HG03342 (cell line): Measurements from ENCODE around the gene MT1HL1.
"Not testable (repeated sequence)": the region's sequence is repeated elsewhere in the genome, so short reads cannot be mapped to it uniquely, and the experiment has no call there.

Source experiments
- ATAC-seq: cut with Tn5 transposase; IDR thresholded peaks from one replicate; pipeline ENCODE4 v1.9.1; 2021; ENCODE audit warnings: mild to moderate bottlenecking, moderate library complexity; ENCODE audit not compliant: unreplicated experiment

Gene MT1HL1

GRCh38 chr1:237018896-237019295, 14.7 kb upstream of the MT1HL1 start:
- ATAC-seq: no peak

DNA sequence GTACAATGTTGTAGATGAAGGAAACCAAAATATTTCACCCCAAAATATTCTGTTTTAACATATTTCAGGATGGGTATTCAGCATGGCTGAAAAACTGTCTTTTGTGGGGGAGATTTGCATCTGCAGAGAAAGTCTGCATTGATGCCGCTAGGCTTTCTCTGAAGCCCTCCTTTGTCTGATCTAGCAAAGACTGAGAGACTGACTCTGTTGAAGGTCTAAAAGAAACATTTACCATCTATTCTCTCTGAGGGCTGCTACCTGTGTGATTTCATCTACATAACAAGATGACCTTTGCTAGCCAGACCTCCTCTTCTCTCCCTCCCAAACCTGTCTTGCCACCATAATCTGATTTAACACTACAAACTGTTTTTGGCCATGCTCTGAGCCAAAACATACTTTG, 12.4 kb upstream of the MT1HL1 start:
- no peak for ATAC-seq

GRCh38 chr1:237013608-237014007, 9.4 kb upstream of the MT1HL1 start:
- ATAC-seq: no peak

DNA sequence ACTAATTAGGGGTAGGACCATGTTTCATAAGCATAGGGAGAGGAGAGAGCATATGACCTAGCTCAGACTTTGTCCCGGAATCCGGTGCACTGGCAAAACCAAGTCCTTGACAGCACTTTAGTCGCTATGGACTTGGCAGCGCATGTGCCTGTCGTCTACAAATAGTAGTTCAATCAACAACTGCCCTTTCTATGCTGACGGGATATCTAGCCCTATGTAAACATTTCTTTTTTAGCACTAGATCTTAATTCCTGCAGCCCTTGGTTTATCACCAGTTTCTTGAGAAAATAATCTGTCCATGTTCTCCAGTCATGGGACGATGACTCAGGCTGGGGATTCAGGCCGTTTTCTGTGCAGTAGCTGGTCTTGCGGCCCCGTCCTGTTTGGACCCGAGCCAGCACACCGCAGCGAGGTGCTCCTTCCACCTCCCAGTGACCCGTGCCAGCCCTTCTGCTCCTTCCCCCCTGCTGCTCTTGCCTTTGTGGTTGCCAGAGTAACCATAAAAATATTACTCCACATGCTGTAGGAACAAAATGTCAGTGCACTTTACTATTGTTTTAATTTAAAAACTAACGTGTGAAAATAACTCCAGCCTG, 8.6 kb upstream of the MT1HL1 start:
- ATAC-seq: no peak

DNA sequence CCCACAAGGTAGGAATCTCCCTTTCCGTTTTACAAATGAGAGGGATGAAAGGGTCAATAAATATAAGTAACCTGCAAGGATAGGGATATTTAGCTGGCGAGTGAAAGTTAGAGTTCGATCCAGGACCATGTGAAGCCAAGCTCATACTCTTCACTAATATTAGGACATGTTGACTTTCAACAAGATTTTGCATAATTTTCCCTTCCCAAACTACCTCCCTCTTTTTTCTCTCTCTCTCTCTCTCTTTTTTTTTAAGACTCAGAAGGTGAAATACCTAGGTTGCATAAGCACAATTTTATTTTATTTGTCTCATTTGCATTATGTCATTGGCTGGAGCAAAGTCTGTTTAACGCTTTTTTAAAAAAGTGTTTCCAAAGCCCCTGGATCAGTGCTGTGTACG, 8.1 kb upstream of the MT1HL1 start:
- no peak for ATAC-seq

DNA sequence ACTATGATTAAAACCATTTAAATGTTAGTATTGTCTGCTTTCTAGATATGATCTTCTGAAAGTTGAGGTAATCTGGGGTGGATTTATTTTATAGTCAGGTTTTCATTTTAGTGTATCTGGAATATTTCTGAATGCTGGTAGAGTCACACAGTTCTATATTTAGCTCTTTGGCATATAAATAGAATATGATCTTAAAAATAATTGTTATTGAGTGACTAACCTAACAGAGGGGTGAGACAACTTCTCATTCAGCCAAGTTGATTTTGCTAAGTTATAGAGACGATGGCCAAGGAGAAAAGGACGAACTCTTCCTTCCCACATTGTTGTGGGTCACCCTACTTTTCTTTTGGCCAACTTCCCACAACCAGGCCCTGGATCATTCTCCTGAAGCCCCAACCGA, 7.2 kb upstream of the MT1HL1 start:
- no peak for ATAC-seq

- no peak for ATAC-seq
Observed at GRCh38 chr1:237009611-237010010, 5.4 kb upstream of the MT1HL1 start.

GRCh38 chr1:237007147-237007881, 3.1 kb upstream of the MT1HL1 start:
- no peak for ATAC-seq

- no peak for ATAC-seq
Observed at GRCh38 chr1:237005674-237006073, 1.4 kb upstream of the MT1HL1 start.

DNA sequence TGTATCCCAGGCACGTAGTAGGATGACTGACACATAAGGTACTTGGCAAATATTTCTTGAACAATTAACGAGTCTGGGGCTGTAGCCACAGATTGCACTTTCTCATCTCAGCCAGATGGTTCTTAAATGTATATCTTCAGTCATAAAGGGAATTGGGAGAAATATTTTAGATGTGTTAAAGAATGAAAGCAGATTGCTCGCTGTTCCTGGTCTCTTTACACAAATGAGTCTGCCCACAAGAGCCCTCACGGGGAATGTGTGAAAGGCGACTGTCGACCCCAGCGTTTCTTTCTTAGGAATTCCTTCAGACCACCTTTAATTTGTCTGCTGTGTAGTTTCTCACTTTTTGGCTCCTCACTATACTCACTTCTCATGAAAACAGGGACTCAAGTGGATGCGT, 725 bp downstream of the MT1HL1 start:
- no peak for ATAC-seq

- ATAC-seq: no peak
Observed at GRCh38 chr1:237000191-237000590, 4.0 kb downstream of the MT1HL1 start.

- no peak for ATAC-seq
Observed at GRCh38 chr1:236998546-236998945, 5.7 kb downstream of the MT1HL1 start.

GRCh38 chr1:236997882-236998281, 6.4 kb downstream of the MT1HL1 start:
- ATAC-seq: no peak

GRCh38 chr1:236997361-236997760, 6.9 kb downstream of the MT1HL1 start:
- no peak for ATAC-seq

- ATAC-seq: no peak
Observed at GRCh38 chr1:236994450-236994849, 9.8 kb downstream of the MT1HL1 start.

- ATAC-seq: no peak
Observed at GRCh38 chr1:236992449-236992848, 11.8 kb downstream of the MT1HL1 start.

GRCh38 chr1:236990052-236990445, 14.2 kb downstream of the MT1HL1 start:
- ATAC-seq: no peak

- no peak for ATAC-seq
Observed at GRCh38 chr1:236989290-236990051, 14.8 kb downstream of the MT1HL1 start.

DNA sequence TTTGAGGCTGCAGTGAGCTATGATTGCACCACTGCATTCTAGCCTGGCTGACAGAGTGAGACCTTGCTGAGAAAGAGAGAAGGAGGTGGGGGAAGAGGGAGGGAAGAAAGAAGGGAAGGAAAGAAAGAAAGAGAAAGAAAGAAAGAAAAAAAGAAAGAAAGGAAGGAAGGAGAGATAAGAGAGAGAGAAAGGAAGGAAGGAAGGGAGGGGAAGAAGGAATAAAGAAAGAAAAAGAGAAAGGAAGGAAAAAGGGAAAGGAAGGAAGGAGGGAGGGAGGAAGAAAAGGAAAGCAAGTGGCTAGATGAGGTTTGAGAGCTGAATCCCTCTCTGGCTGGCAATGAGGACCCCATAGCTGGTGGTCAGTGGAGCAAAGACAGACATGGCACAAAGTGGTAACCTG, 20.4 kb downstream of the MT1HL1 start:
- no peak for ATAC-seq

DNA sequence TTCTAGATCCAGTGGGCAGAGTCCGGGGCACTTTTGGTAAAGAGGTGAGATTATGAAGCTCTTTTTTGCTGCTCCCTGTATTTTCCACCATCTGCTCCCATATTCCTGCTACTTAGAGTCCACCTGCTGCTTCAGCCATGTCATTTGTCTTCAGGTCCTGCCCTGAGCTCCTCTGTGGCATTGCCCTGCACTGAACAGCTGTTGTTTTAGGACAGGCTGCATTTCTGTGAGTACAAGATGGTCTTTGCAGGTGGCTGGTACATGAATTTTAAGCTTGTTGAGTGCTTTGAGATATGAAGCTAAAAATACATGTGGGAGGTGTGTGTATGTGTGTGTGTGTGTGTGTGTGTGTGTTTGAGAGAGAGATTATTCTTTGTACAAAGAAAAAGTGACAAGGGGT, 21.9 kb downstream of the MT1HL1 start:
- ATAC-seq: no peak

- not testable (repeated sequence) for ATAC-seq
Observed at GRCh38 chr1:236981431-236981830, 22.8 kb downstream of the MT1HL1 start.

DNA sequence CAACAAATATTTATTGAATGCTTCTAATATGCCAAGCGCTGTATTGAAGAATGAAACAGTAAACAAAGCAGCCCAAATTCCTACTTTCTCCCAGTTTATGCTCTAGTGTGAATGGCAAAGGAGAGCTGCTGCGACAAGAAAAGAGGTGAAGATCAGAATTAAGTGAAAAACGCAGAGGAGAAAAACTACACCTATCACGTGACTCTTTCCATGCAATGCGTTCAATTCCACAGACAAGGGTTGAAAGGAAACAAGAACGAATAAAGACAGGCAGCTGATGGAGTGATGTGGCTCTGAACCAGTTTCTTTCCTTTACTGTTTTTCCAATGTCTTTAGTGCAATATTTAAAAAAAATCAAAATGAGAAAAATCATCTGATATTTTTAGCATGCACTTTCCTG, 23.6 kb downstream of the MT1HL1 start:
- ATAC-seq: no peak
